GM19193 (cell line): Measurements from ENCODE around the gene PCNX1.

ENCODE experiments used
- POLR2A ChIP-seq: IDR thresholded peaks from 4 replicates; pipeline ENCODE4 v1.6.1; 2011; ENCODE audit not compliant: insufficient read depth, insufficient read length; ENCODE audit errors: extremely low read depth

PCNX1 gene

GRCh38 chr14:70907996-70908934 is 1.0 kb downstream of the PCNX1 start:
- peak; percentile 16 for TF ChIP-seq POLR2A

DNA sequence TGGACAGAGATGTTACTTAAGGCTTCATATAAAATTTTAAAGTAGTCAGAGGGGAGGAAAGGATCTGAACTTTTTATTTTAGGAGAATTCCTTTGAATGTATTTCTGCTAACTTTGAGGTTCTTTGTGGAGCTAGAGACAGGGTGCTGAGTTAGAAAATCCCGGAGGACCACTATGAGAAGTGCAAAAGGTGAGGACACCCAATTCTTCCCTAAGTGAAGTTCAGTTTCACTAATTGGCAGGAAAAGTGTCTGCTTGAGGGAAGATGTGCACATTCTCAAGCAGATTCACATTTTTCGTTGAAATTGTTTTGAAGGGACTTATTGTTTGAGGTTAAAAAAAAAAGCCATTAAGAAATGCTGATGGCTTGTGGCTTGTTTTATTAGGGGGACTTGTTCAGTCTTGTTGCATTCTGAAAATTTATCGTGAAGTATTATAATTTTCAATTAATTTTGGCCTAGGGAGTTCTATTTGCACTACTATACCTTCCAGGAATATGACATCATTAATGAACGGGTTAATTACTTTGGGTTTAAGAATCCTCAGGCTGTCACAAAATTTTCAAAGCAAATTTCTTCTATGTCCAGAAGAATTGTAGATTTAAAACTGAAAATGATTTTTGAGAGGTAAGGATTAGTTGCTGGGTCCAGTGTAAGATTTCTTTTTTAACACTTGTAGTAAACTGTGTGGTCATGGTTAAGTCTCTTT is 1.8 kb downstream of the PCNX1 start:
- no peak for TF ChIP-seq POLR2A

- TF ChIP-seq POLR2A, result no peak
Measured at GRCh38 chr14:70909733-70910614, 2.7 kb downstream of the PCNX1 start.

- no peak for TF ChIP-seq POLR2A
Measured at GRCh38 chr14:70915415-70915814, 8.2 kb downstream of the PCNX1 start.

DNA sequence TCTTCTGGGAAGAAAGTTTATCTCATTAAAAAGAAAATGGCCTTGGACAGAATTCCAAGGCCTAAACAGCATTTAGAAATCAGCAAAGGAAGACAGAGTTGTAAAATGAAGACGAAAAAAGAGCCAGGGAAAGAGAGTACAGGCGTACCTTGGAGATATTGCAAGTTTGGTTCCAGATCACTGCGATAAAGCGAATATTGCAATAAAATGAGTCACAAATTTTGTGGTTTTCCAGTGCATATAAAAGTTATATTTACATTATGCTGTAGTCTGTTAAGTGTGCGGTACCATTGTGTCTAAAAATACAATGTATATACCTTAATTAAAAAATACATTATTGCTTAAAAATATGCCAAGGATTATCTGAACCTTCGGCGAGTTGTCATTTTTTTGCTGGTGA is 9.0 kb downstream of the PCNX1 start:
- TF ChIP-seq POLR2A, result no peak

DNA sequence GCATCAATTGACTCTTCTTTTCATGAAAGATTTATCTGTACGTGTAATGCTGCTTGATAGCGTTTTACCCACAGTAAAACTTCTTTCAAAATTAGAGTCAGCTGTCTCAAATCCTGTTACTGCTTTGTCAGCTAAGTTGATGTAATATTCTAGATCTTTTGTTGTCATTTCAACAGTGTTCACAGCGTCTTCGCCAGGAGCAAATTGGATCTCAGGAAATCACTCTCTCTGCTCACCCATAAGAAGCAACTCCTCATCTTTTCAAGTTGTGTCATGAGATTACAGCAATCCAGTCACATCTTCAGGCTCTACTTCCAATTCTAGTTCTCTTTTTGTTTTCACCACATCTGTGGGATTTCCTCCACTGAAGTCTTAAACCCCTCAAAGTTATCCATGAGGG is 9.5 kb downstream of the PCNX1 start:
- TF ChIP-seq POLR2A, result no peak

DNA sequence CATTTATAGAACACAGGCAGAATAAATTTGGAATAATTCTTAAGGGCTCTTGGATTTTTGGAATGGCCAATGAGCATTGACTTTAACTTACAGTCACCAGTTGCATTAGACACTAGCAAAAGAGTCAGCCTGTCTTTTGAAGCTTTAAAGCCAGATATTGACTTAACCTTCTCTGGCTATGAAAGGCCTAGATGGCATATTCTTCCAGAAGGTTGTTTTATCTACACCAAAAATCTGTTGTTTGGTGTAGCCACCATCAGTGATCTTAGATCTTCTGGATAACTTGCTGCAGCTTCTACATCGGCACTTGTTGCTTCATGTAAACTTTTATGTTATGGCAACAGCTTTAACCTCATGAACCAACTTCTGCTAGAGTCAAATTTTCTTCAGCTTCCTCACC is 10.4 kb downstream of the PCNX1 start:
- no peak for TF ChIP-seq POLR2A

- TF ChIP-seq POLR2A, result no peak
Measured at GRCh38 chr14:70919774-70920173, 12.5 kb downstream of the PCNX1 start.

DNA sequence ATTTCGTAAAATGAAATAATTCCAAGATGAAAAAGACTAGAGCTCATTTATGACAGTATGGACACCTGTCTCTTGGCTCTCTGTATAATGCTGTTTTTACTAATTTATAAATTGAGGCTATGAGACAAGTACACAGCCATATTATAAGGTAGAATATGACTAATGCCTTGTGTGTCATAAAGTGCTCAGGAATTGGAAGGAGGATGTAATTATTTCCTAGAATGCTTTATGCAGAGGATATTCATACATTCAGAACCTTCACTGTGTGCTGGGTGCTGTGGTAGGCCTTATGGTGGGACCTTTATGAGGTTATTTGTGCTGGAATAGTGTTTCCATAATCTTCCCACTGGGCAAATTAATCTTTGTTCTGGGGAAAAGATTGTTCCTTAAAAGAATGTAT is 13.3 kb downstream of the PCNX1 start:
- no peak for TF ChIP-seq POLR2A

DNA sequence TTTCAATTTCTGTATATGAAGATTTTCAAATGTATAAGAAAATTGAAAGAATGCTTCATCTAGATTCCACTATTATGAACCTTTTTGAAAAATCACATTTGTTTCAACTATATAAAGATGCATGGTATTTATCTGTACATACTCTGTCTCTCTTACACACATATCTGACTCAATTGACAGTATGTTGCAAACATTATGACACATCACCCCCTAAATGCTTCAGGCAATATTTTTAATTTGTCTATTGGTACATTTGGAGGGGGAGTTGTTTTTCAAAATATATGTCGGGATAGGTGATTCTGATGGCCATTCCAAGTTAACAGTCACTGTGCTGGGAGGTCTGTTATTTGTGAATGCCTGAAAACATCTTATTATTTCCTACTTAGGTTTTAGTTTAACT is 14.4 kb downstream of the PCNX1 start:
- TF ChIP-seq POLR2A, result no peak

DNA sequence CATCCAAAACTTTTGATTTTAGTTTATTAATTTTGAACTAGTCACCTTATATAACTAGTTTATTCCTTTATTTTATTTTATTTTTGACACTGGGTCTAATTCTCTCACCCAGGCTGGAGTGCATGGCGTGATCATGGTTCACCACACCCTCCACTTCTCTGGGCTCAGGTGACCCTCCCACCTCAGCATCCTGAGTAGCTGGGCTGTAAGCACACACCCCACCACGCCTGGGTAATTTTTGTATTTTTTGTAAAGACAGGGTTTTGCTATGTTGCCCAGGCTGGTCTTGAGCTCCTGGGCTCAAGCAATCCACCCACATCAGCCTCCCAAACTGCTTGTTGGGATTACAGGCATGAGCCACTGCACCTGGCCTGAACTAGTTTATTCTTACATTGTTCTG is 17.3 kb downstream of the PCNX1 start:
- no peak for TF ChIP-seq POLR2A

- TF ChIP-seq POLR2A, result no peak
Measured at GRCh38 chr14:70926235-70926830, 19.1 kb downstream of the PCNX1 start.

GRCh38 chr14:70931008-70931407 is 23.7 kb downstream of the PCNX1 start:
- no peak for TF ChIP-seq POLR2A

- TF ChIP-seq POLR2A, result no peak
Measured at GRCh38 chr14:70934084-70934483, 26.8 kb downstream of the PCNX1 start.

DNA sequence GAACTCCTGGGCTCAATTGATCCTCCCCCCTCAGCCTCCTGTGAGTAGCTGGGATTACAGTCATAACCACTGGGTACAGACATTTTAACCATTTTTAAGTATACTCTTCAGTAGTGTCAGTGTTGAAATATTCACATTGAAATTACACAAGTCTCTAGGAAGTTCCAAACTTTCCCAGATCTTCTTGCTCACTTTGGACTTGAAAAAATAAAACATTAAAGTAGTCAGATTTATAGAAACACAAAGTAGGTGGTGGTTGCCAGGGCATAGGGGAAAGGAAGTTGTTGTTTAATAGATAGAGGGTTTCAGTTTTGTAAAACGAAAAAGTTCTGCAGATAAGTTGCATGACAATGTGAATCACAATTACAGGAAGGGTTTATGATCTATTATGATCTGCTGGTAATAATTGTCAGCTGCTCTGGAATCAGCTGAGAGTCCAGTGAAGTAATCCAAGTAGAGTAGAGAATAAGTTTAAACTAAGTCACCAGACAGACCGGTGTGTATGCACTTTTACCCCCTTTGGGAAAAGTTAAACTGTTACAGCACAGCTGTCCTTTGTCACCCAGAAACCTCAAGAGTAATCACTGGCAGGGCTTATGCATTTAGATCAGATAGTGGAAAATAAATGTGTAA is 27.4 kb downstream of the PCNX1 start:
- no peak for TF ChIP-seq POLR2A

DNA sequence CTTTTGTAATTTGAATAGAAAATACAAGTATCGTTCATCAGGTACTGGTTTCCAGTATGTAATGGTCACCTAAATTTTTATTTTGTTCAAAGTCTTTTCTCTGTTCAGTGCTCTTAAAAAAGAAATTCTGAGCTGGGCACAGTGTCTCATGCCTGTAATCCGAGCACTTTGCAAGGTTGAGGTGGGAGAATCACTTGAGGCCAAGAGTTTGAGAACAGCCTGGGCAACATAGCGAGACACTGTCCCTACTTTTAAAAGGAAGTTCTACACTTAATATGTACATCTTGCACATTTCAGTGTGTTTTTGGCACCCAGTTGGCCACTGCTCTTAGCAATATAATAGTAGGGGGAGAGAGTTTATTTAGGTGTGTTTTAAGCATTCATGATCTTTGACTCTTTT is 27.9 kb downstream of the PCNX1 start:
- no peak for TF ChIP-seq POLR2A
